ENCODE data around the gene IFNGR2.
A peak's percentile ranks its signal among the peaks of the same experiment; 100 is the strongest.

Gene IFNGR2

DNA sequence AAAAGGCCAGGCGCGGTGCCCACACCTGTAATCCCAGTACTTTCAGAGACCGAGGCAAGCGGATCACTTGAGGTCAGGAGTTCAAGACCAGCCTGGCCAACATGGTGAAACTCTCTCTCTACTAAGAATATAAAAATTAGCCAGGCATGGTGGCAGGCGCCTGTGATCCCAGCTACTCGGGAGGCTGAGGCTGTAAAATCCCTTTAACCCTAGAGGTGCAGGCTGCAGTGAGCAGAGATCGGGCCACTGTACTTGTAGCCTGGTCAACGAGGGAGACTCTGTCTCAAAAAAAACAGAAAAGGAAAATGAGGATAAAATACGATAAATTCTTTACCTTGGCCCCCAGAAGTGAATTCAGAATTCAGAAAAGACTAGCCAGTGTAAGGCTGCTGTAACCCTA is 75.0 kb downstream of the IFNGR2 start:
- no peak for DNase-seq (ENCODE audit: low spot score)
- Histone ChIP-seq H3K36me3 (ENCODE audit: low read depth) (no peaks in the 10 kb centered on the region; the same call in none of the 2 replicates), H3K4me1 (ENCODE audit: insufficient read depth, poor library complexity, severe bottlenecking) (no peaks in the 10 kb centered on the region), H3K4me3 (ENCODE audit: severe bottlenecking) (peak overlapping the region; percentile 89), H3K27me3 (ENCODE audit: insufficient read depth, poor library complexity, severe bottlenecking) (no peaks in the 10 kb centered on the region), H3K27ac (ENCODE audit: poor library complexity, severe bottlenecking) (peak overlapping the region; percentile 67), H3K9me3 (ENCODE audit: severe bottlenecking) (no peaks in the 10 kb centered on the region)
- TF ChIP-seq, protein P1, sequence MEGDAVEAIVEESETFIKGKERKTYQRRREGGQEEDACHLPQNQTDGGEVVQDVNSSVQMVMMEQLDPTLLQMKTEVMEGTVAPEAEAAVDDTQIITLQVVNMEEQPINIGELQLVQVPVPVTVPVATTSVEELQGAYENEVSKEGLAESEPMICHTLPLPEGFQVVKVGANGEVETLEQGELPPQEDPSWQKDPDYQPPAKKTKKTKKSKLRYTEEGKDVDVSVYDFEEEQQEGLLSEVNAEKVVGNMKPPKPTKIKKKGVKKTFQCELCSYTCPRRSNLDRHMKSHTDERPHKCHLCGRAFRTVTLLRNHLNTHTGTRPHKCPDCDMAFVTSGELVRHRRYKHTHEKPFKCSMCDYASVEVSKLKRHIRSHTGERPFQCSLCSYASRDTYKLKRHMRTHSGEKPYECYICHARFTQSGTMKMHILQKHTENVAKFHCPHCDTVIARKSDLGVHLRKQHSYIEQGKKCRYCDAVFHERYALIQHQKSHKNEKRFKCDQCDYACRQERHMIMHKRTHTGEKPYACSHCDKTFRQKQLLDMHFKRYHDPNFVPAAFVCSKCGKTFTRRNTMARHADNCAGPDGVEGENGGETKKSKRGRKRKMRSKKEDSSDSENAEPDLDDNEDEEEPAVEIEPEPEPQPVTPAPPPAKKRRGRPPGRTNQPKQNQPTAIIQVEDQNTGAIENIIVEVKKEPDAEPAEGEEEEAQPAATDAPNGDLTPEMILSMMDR (IDR thresholded peaks at IDR 0.05; ENCODE audit: poor library complexity, severe bottlenecking), result no peak
- ATAC-seq (ENCODE audit: low read depth), result no peak

DNA sequence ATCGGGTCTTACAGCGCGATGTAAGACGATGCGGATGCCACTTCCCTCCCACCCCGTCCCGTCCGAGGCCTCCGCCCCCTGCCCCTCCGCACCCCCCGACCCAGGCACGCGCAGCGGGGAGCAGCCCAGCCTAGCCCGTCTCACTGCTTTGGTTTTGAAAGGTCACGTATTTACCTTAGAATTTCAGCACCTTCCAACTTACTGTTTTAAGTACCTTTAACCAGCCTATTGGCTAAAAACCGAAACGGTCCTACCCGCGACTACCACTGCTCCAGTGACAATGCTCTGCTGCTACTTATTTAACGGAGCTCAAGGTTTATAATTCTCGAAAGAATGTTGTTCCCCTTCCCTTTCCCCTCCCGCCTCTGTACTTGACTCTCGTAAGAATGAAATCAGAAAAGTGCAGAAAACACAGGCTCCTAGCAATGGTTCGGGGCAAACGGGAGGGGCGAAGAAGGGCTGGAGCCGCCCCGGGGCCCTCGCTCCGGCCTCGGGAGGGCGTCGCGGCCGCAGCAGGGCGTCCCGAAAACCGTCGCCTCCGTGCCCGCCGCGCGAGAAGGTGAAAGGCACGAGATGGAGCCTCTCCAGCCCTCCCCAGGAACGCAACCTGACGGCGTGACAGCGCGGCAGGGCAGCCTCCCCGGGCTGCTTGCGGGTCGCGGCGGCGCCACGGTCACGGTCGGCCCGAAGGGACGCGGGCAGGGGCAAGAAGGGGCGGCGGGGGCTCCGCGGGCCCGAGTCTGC is 75.9 kb downstream of the IFNGR2 start:
- Histone ChIP-seq H3K4me1 (ENCODE audit: insufficient read depth, poor library complexity, severe bottlenecking) (no peaks in the 10 kb centered on the region), H3K4me3 (ENCODE audit: severe bottlenecking) (peak overlapping the region; percentile 89), H3K36me3 (ENCODE audit: low read depth) (no peaks in the 10 kb centered on the region; the same call in none of the 2 replicates), H3K9me3 (ENCODE audit: severe bottlenecking) (no peaks in the 10 kb centered on the region), H3K27me3 (ENCODE audit: insufficient read depth, poor library complexity, severe bottlenecking) (no peaks in the 10 kb centered on the region), H3K27ac (ENCODE audit: poor library complexity, severe bottlenecking) (peak overlapping the region; percentile 67)
- ATAC-seq (ENCODE audit: low read depth) (peak; percentile 13), DNase-seq (ENCODE audit: low spot score) (no peak)
- TF ChIP-seq, protein P1 (IDR thresholded peaks at IDR 0.05; ENCODE audit: poor library complexity, severe bottlenecking), result no peak

DNA sequence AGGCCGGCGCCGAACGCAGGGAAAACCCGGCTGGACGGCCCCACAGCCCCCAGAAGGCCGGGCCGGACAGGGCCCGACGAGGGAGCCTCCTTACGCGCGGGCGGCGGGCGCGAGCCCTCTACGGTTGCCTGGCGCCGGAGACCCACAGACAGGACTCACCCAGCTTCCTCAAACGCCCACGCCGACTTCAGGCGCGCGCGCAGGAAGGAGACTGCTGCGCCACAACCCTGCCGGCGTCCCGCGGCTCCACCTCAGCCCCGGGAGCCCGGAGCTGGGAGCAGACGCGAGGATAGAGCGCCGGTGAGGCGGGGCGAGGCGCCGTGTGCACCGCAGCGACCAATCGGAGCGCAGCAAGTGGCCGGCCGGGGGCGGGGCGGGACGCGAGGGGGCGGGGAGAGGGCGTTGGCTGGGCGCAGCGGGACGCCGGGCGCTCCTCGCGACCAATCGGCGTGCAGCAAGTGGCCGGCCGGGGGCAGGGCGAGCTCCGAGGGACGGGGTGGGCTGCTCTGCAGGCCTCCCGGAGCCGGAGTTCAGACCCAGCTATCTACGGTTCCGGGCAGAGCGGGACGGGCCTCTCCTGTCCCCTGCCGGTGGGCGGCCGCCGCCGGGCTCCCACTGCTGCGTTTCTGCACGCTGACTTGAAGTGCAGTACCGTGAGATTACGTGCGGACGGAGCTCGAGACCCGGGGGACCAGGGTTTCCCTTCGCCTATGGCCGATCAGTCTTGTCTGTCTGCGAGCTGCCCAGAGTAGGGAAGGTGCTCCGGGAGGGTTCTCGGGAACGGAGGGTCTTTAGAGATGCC is 76.7 kb downstream of the IFNGR2 start, which contains the start of gene TMEM50B:
Gene TMEM50B (minus strand): TSS at position 296 of the 802 bp plus-strand sequence. CDS start 11,089 bp downstream, outside the sequence.
- Histone ChIP-seq H3K4me3 (ENCODE audit: severe bottlenecking) (peak within 1 kb of the TSS; percentile 89), H3K27me3 (ENCODE audit: insufficient read depth, poor library complexity, severe bottlenecking) (no peaks in the 10 kb centered on the region), H3K9me3 (ENCODE audit: severe bottlenecking) (peaks cover 2% of the 10 kb centered on the region), H3K27ac (ENCODE audit: poor library complexity, severe bottlenecking) (peak within 1 kb of the TSS; percentile 67), H3K36me3 (ENCODE audit: low read depth) (no peaks in the 10 kb centered on the region; the same call in none of the 2 replicates), H3K4me1 (ENCODE audit: insufficient read depth, poor library complexity, severe bottlenecking) (no peaks in the 10 kb centered on the region)
- DNase-seq (ENCODE audit: low spot score) (peak; percentile 92), ATAC-seq (ENCODE audit: low read depth) (peak; percentile 93)
- TF ChIP-seq, protein P1 (IDR thresholded peaks at IDR 0.05; ENCODE audit: poor library complexity, severe bottlenecking), result peak; percentile 41

DNA sequence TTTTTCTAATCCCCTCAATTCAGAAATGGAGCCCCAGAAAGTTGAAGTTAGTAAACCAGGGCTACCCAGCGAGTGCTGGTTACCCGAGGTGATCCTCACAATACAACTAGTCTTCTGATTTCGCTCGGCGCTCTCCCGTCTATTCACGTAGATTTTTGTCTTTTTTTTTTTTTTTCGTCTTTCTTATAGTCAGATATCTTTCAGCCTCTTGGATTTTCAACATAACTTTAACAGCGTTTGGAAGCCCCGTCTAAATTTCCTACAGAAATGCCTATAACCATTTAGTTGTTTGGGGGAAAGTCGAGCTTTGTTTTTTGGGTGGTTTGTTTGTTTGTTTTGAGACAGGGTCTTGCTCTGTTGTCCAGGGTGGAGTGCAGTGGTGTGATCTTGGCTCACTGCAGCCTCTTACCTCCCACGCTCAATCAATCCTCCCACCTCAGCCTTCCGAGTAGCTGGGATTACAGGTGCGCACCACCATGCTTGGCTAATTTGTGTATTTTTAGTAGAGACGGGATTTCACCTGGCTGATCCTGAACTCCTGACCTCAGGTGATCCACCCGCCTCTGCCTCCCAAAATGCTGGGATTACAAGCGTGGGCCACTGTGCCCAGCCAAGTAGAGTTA is 77.4 kb downstream of the IFNGR2 start:
- peak overlapping the region; percentile 67 for H3K27ac ChIP-seq (ENCODE audit: poor library complexity, severe bottlenecking)
- peaks cover 2% of the 10 kb centered on the region for H3K9me3 ChIP-seq (ENCODE audit: severe bottlenecking)
- H3K36me3 ChIP-seq (ENCODE audit: low read depth), result no peaks in the 10 kb centered on the region; the same call in none of the 2 replicates
- DNase-seq (ENCODE audit: low spot score), result no peak
- TF ChIP-seq, protein P1 (IDR thresholded peaks at IDR 0.05; ENCODE audit: poor library complexity, severe bottlenecking), result peak; percentile 12
- H3K27me3 ChIP-seq (ENCODE audit: insufficient read depth, poor library complexity, severe bottlenecking), result no peaks in the 10 kb centered on the region
- no peaks in the 10 kb centered on the region for H3K4me1 ChIP-seq (ENCODE audit: insufficient read depth, poor library complexity, severe bottlenecking)
- ATAC-seq (ENCODE audit: low read depth), result no peak
- peak overlapping the region; percentile 89 for H3K4me3 ChIP-seq (ENCODE audit: severe bottlenecking)

Measured in RWPE2 (cell line).